ENCODE data around the gene RPL6. TPM values are rescaled to one million over a fixed set of nuclear protein-coding genes. Genes with fewer than 3 reads are reported as not detected.

Gene RPL6
- total RNA-seq, 6 experiments from 2014 or later, result 1,282 to 1,468 (median 1,387) TPM

GRCh38 chr12:112380663-112381405, 28.6 kb downstream of the RPL6 start:
- DNase-seq, result no peak
- peaks cover 14% of the 10 kb centered on the region for H3K36me3 Mint-ChIP-seq (ENCODE audit: low read depth)
- H3K27ac Mint-ChIP-seq, result peak overlapping the region; percentile 90
- TF ChIP-seq, protein P1, sequence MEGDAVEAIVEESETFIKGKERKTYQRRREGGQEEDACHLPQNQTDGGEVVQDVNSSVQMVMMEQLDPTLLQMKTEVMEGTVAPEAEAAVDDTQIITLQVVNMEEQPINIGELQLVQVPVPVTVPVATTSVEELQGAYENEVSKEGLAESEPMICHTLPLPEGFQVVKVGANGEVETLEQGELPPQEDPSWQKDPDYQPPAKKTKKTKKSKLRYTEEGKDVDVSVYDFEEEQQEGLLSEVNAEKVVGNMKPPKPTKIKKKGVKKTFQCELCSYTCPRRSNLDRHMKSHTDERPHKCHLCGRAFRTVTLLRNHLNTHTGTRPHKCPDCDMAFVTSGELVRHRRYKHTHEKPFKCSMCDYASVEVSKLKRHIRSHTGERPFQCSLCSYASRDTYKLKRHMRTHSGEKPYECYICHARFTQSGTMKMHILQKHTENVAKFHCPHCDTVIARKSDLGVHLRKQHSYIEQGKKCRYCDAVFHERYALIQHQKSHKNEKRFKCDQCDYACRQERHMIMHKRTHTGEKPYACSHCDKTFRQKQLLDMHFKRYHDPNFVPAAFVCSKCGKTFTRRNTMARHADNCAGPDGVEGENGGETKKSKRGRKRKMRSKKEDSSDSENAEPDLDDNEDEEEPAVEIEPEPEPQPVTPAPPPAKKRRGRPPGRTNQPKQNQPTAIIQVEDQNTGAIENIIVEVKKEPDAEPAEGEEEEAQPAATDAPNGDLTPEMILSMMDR (IDR thresholded peaks at IDR 0.05), result no peak
- H3K9me3 Mint-ChIP-seq, result no peaks in the 10 kb centered on the region
- H3K4me1 Mint-ChIP-seq (ENCODE audit: low read depth), result peaks cover 23% of the 10 kb centered on the region
- H3K27me3 Mint-ChIP-seq (ENCODE audit: insufficient read depth), result peaks cover 2% of the 10 kb centered on the region; the same call in 1 of the 2 replicates
- H3K4me3 Mint-ChIP-seq, result peak overlapping the region; percentile 96

GRCh38 chr12:112375105-112375504, 34.3 kb downstream of the RPL6 start:
- H3K36me3 Mint-ChIP-seq (ENCODE audit: low read depth), result 0 out of 2 replicates have a peak, but pooled peaks cover under 1% of the 10 kb centered on the region
- H3K27me3 Mint-ChIP-seq (ENCODE audit: insufficient read depth), result no peaks in the 10 kb centered on the region
- TF ChIP-seq, protein P1 (IDR thresholded peaks at IDR 0.05), result no peak
- no peak overlapping the region for H3K4me3 Mint-ChIP-seq
- no peaks in the 10 kb centered on the region for H3K9me3 Mint-ChIP-seq
- DNase-seq, result no peak
- peaks cover 36% of the 10 kb centered on the region for H3K4me1 Mint-ChIP-seq (ENCODE audit: low read depth)
- no peak overlapping the region for H3K27ac Mint-ChIP-seq

DNA sequence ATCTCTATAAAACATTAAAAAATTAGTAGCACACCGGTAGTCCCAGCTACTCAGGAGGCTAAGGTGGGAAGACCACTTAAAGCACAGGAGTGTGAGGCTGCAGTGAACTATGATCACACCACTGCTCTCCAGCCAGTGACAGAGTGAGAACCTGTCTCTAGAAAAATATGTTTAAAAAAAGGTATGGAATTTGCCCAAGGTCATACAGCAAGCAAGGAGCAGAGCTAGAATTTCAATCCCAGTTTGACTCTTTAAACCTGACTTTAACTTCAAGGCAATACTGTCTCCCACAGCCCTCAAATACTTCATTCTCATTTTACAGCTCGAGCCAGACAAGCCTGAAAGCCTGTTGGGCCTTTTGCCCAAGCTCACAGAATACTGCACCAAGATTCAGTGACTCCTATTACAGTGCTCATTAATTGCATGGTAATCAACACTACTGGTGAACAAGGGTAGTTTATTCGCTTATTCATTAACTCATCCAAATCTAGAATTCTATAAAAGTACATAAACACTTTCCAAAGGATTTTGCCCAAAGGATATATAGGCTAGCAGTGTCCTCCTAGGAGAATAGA, 35.2 kb downstream of the RPL6 start:
- Mint-ChIP-seq H3K27ac (no peak overlapping the region), H3K36me3 (ENCODE audit: low read depth) (no peaks in the 10 kb centered on the region), H3K4me1 (ENCODE audit: low read depth) (peaks cover 35% of the 10 kb centered on the region), H3K4me3 (no peak overlapping the region), H3K27me3 (ENCODE audit: insufficient read depth) (no peaks in the 10 kb centered on the region), H3K9me3 (no peaks in the 10 kb centered on the region)
- no peak for DNase-seq
- TF ChIP-seq, protein P1 (IDR thresholded peaks at IDR 0.05), result no peak

DNA sequence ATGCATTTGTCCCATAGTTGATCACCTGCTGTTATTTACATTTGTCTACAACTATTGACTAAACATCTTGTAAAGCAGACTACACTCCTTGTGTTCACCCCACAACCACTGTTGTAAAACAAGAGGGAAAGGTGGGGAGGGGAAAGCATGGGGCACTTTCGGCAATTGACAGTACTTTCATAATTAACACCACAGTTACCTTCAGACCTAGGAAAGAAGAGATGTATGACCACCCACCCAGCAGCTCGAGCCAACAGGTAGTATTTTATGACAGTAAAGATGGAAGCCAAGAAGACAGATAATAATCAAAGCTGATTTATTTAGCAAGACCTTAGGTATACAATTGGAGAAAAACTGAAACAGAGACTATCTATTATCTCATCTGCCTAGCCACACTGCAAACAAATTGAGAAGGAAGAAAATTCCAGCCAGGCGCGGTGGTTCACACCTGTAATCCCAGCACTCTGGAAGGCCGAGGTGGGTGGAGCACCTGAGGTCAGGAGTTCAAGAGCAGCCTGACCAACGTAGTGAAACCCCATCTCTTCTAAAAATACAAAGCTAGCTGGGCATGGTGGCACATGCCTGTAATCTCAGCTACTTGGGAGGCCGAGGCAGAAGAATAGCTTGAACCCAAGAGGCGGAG, 38.4 kb downstream of the RPL6 start:
- no peaks in the 10 kb centered on the region for H3K27me3 Mint-ChIP-seq (ENCODE audit: insufficient read depth)
- H3K4me3 Mint-ChIP-seq, result no peak overlapping the region
- peaks cover 35% of the 10 kb centered on the region for H3K4me1 Mint-ChIP-seq (ENCODE audit: low read depth)
- TF ChIP-seq, protein P1 (IDR thresholded peaks at IDR 0.05), result no peak
- H3K9me3 Mint-ChIP-seq, result no peaks in the 10 kb centered on the region
- H3K36me3 Mint-ChIP-seq (ENCODE audit: low read depth), result no peaks in the 10 kb centered on the region
- DNase-seq, result no peak
- peak overlapping the region; percentile 48; the same call in 1 of the 2 replicates for H3K27ac Mint-ChIP-seq

DNA sequence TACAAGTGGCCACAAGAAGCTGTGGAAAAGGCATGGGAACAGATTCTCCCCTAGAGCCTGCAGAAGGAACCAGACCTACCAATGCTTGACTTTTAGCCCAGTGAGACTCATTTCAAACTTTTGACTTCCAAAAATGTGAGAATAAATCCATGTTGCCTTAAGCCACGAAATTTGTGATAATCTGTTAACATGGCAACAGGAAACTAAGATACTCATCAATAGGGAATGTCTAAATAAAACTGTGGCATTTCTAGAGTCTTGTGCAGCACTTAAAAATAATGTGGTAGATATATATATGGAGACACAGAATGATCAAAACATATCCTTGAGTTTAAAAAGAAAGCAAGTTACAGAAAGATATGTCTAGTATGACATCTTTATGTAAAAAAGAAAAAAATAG, 39.2 kb downstream of the RPL6 start:
- Mint-ChIP-seq H3K4me1 (ENCODE audit: low read depth) (peaks cover 34% of the 10 kb centered on the region), H3K27ac (peak overlapping the region; percentile 72), H3K36me3 (ENCODE audit: low read depth) (no peaks in the 10 kb centered on the region), H3K9me3 (no peaks in the 10 kb centered on the region), H3K27me3 (ENCODE audit: insufficient read depth) (no peaks in the 10 kb centered on the region), H3K4me3 (peak overlapping the region; percentile 24)
- TF ChIP-seq, protein P1 (IDR thresholded peaks at IDR 0.05), result no peak
- peak; percentile 45 for DNase-seq

Data from HFFc6 (cell line).